CD4-positive, alpha-beta memory T cell (primary cell): ENCODE results near the gene NAP1L4. TPM values are rescaled to one million over a fixed set of nuclear protein-coding genes. Genes with fewer than 3 reads are reported as not detected.

Experiments used
- CTCF ChIA-PET: fragments of 350-600 bp; sonication (Branson Sonifier 250); formaldehyde crosslinking; loops from one replicate; lab custom pipeline; 2021; ENCODE audit warnings: inconsistent platforms; ENCODE audit not compliant: partially characterized antibody; lab: Charles Lee
- POLR2A ChIA-PET: fragments of 350-600 bp; sonication (Branson Sonifier 250); formaldehyde crosslinking; loops from one replicate; lab custom pipeline; 2021; ENCODE audit not compliant: partially characterized antibody; lab: Charles Lee
- DNase-seq, 5 donors: peaks; one replicate each; pipeline versions ENCODE4 v3.0.0 to v3.0.0-alpha.2; 2020 to 2022; ENCODE audit warnings: mixed read lengths in 1 of 5
- H3K27ac ChIP-seq: one replicate; pipeline ENCODE4 v1.7.0; 2013; ENCODE audit warnings: low read depth, low read length
- H3K27me3 ChIP-seq: 2 replicates; pipeline ENCODE4 v1.7.0; 2013; ENCODE audit warnings: mild to moderate bottlenecking, low read length, moderate library complexity; ENCODE audit not compliant: insufficient read depth
- H3K36me3 ChIP-seq: 2 replicates; pipeline ENCODE4 v1.7.0; 2013; ENCODE audit warnings: mild to moderate bottlenecking, low read length, moderate library complexity; ENCODE audit not compliant: insufficient read depth
- H3K4me1 ChIP-seq: 2 replicates; pipeline ENCODE4 v1.7.0; 2013; ENCODE audit warnings: mild to moderate bottlenecking, low read length, moderate library complexity; ENCODE audit not compliant: insufficient read depth
- H3K4me3 ChIP-seq, 2 donors: one replicate each; pipeline ENCODE4 v1.7.0; 2013; ENCODE audit warnings: low read length in 2 of 2, mild to moderate bottlenecking in 1 of 2
- H3K9me3 ChIP-seq, 2 donors: one replicate each; pipeline ENCODE4 v1.7.0; 2013; ENCODE audit warnings: low read length in 2 of 2, control low read depth in 1 of 2; ENCODE audit not compliant: control insufficient read depth in 1 of 2
- H3K27ac Mint-ChIP-seq, 7 donors: one replicate each; pipeline ENCODE4 v1.8.0; 2020 to 2021; ENCODE audit warnings: mixed read lengths in 7 of 7, mild to moderate bottlenecking in 6 of 7, inconsistent platforms in 3 of 7, moderate library complexity in 3 of 7
- H3K27me3 Mint-ChIP-seq, 2 donors: one replicate each; pipeline ENCODE4 v1.8.0; 2020 to 2021; ENCODE audit warnings: mixed read lengths in 2 of 2
- H3K36me3 Mint-ChIP-seq, 2 donors: one replicate each; pipeline ENCODE4 v1.8.0; 2020 to 2021; ENCODE audit warnings: mixed read lengths in 2 of 2, inconsistent platforms in 1 of 2, mild to moderate bottlenecking in 1 of 2
- H3K4me1 Mint-ChIP-seq, 4 donors: one replicate each; pipeline ENCODE4 v1.8.0; 2020 to 2021; ENCODE audit warnings: mixed read lengths in 4 of 4, mild to moderate bottlenecking in 1 of 4
- H3K4me3 Mint-ChIP-seq, 8 donors: one replicate each; pipeline ENCODE4 v1.8.0; 2020 to 2021; ENCODE audit warnings: mixed read lengths in 8 of 8, mild to moderate bottlenecking in 7 of 8, moderate library complexity in 6 of 8, inconsistent platforms in 3 of 8
- H3K9me3 Mint-ChIP-seq, 8 donors: one replicate each; pipeline ENCODE4 v1.8.0; 2020 to 2021; ENCODE audit warnings: mixed read lengths in 8 of 8, mild to moderate bottlenecking in 5 of 8, inconsistent platforms in 3 of 8, moderate library complexity in 1 of 8
- intact Hi-C: fragments of 100-400 bp; cut with micrococcal nuclease; formaldehyde crosslinking; loops from one replicate; pipeline ENCODE4 v1.15.1; 2023
- polyA plus RNA-seq, 2 donors: library from polyadenylated mRNA; unstranded; fragments of 300-500 nt; fragmentation: Illumina TruSeq; gene quantifications; one replicate each; pipeline ENCODE4 v1.2.3, GENCODE V29; 2021
- total RNA-seq, 2 experiments: library from RNA; stranded (reverse); gene quantifications; one replicate each; pipeline ENCODE4 v1.2.3, GENCODE V29; 2021

Gene NAP1L4
- total and polyA plus RNA-seq, 4 experiments from 2014 or later = 153 to 303 (median 230) TPM

- Mint-ChIP-seq H3K9me3 (no peaks in the 10 kb centered on the region), H3K36me3 (peaks cover 73 to 95% of the 10 kb centered on the region in 2 donors), H3K27me3 (no peaks in the 10 kb centered on the region), H3K4me1 (peaks cover 13 to 39% (median 25%) of the 10 kb centered on the region in 4 donors), H3K4me3 (no peak overlapping the region), H3K27ac (peak overlapping the region in 2 of 7 donors; percentile 38 to 75)
- intact Hi-C loops = no loop called here
- H3K4me1 ChIP-seq = peaks cover 19% of the 10 kb centered on the region
- H3K9me3 ChIP-seq = no peaks in the 10 kb centered on the region
- ChIA-PET CTCF (interaction anchor here (1.1 to 5.0 kb wide), 4 partner anchors 14 to 760 kb away, joined by 3 to 19 read pairs (median 4); no protein-coding TSS in a partner anchor), POLR2A (interaction anchor here (1.3 kb wide), 1 partner anchor 17 kb away, joined by 3 read pairs; no protein-coding TSS in a partner anchor)
- H3K36me3 ChIP-seq = peaks cover 98% of the 10 kb centered on the region
- H3K27ac ChIP-seq = no peak overlapping the region
- H3K27me3 ChIP-seq = no peaks in the 10 kb centered on the region
- no peak overlapping the region for H3K4me3 ChIP-seq
- DNase-seq = no peak
Observed at GRCh38 chr11:2954263-2954662, 37.9 kb downstream of the NAP1L4 start.

- no peaks in the 10 kb centered on the region for H3K27me3 ChIP-seq
- Mint-ChIP-seq H3K4me1 (peaks cover 19 to 50% (median 34%) of the 10 kb centered on the region in 4 donors), H3K4me3 (no peak overlapping the region), H3K27me3 (no peaks in the 10 kb centered on the region), H3K9me3 (no peaks in the 10 kb centered on the region), H3K27ac (peak overlapping the region in 2 of 7 donors; percentile 30 to 44), H3K36me3 (peaks cover 66 to 97% of the 10 kb centered on the region in 2 donors)
- CTCF ChIA-PET = interaction anchor here (1.1 to 5.0 kb wide), 3 partner anchors 23 to 139 kb away, joined by 3 to 19 read pairs (median 5); no protein-coding TSS in a partner anchor
- peaks cover 25% of the 10 kb centered on the region for H3K4me1 ChIP-seq
- H3K36me3 ChIP-seq = peaks cover 98% of the 10 kb centered on the region
- H3K4me3 ChIP-seq = no peak overlapping the region
- H3K27ac ChIP-seq = no peak overlapping the region
- intact Hi-C loops = no loop called here
- DNase-seq = no peak
- no peaks in the 10 kb centered on the region for H3K9me3 ChIP-seq
- POLR2A ChIA-PET = interaction anchor here (1.1 to 1.3 kb wide), 3 partner anchors 10 to 16 kb away, joined by 3 to 4 read pairs (median 3); no protein-coding TSS in a partner anchor
Observed at GRCh38 chr11:2952290-2952689, 39.8 kb downstream of the NAP1L4 start.

GRCh38 chr11:2951231-2952110 is 40.7 kb downstream of the NAP1L4 start:
- Histone ChIP-seq H3K27me3 (no peaks in the 10 kb centered on the region), H3K27ac (no peak overlapping the region), H3K36me3 (peaks cover 96% of the 10 kb centered on the region), H3K4me1 (peaks cover 33% of the 10 kb centered on the region), H3K9me3 (no peaks in the 10 kb centered on the region), H3K4me3 (no peak overlapping the region)
- ChIA-PET POLR2A (interaction anchor here (1.1 kb wide), 2 partner anchors 10 to 17 kb away, joined by 3 to 4 read pairs; no protein-coding TSS in a partner anchor), CTCF (interaction anchor here (1.1 kb wide), 1 partner anchor 96 kb away, joined by 3 read pairs; no protein-coding TSS in a partner anchor)
- no peak for DNase-seq
- H3K27me3 Mint-ChIP-seq = no peaks in the 10 kb centered on the region
- H3K27ac Mint-ChIP-seq = peak overlapping the region in 5 of 7 donors; percentile 21 to 83 (median 47)
- no peaks in the 10 kb centered on the region for H3K9me3 Mint-ChIP-seq
- H3K36me3 Mint-ChIP-seq = peaks cover 58 to 99% of the 10 kb centered on the region in 2 donors
- intact Hi-C loops = no loop called here
- peak overlapping the region in 1 of 8 donors; percentile 15 for H3K4me3 Mint-ChIP-seq
- H3K4me1 Mint-ChIP-seq = peaks cover 27 to 58% (median 40%) of the 10 kb centered on the region in 4 donors

- Mint-ChIP-seq H3K9me3 (no peaks in the 10 kb centered on the region), H3K4me3 (no peak overlapping the region), H3K4me1 (peaks cover 33 to 64% (median 46%) of the 10 kb centered on the region in 4 donors), H3K27me3 (no peaks in the 10 kb centered on the region), H3K36me3 (peaks cover 59 to 97% of the 10 kb centered on the region in 2 donors), H3K27ac (peak overlapping the region in 1 of 7 donors; percentile 83)
- POLR2A ChIA-PET = interaction anchor here (0.6 kb wide), 1 partner anchor 15 kb away, joined by 3 read pairs; no protein-coding TSS in a partner anchor
- no peak for DNase-seq
- no peaks in the 10 kb centered on the region for H3K27me3 ChIP-seq
- intact Hi-C loops = no loop called here
- H3K4me3 ChIP-seq = no peak overlapping the region
- peaks cover 94% of the 10 kb centered on the region for H3K36me3 ChIP-seq
- no peak overlapping the region for H3K27ac ChIP-seq
- H3K4me1 ChIP-seq = peaks cover 40% of the 10 kb centered on the region
- CTCF ChIA-PET = no interaction called here
- H3K9me3 ChIP-seq = no peaks in the 10 kb centered on the region
Observed at GRCh38 chr11:2950825-2951224, 41.3 kb downstream of the NAP1L4 start.

- no peak overlapping the region for H3K27ac ChIP-seq
- H3K36me3 ChIP-seq = peaks cover 89% of the 10 kb centered on the region
- Mint-ChIP-seq H3K36me3 (peaks cover 53 to 95% of the 10 kb centered on the region in 2 donors), H3K27ac (peak overlapping the region in 3 of 7 donors; percentile 10 to 88 (median 70)), H3K4me3 (no peak overlapping the region), H3K9me3 (no peaks in the 10 kb centered on the region), H3K27me3 (no peaks in the 10 kb centered on the region), H3K4me1 (peaks cover 40 to 73% (median 54%) of the 10 kb centered on the region in 4 donors)
- POLR2A ChIA-PET = no interaction called here
- CTCF ChIA-PET = no interaction called here
- DNase-seq = no peak
- intact Hi-C loops = loop anchor here (5.0 kb wide), 1 partner anchor 37 kb away; no protein-coding TSS in a partner anchor
- H3K9me3 ChIP-seq = no peaks in the 10 kb centered on the region
- H3K4me1 ChIP-seq = peaks cover 49% of the 10 kb centered on the region
- H3K4me3 ChIP-seq = no peak overlapping the region
- H3K27me3 ChIP-seq = no peaks in the 10 kb centered on the region
Observed at GRCh38 chr11:2949920-2950319, 42.2 kb downstream of the NAP1L4 start.

GRCh38 chr11:2947744-2948143 is 44.4 kb downstream of the NAP1L4 start:
- Histone ChIP-seq H3K4me3 (no peak overlapping the region), H3K36me3 (peaks cover 74% of the 10 kb centered on the region), H3K27ac (no peak overlapping the region), H3K27me3 (no peaks in the 10 kb centered on the region), H3K9me3 (no peaks in the 10 kb centered on the region), H3K4me1 (peaks cover 53% of the 10 kb centered on the region)
- Mint-ChIP-seq H3K9me3 (no peaks in the 10 kb centered on the region), H3K27me3 (no peaks in the 10 kb centered on the region), H3K36me3 (peaks cover 35 to 81% of the 10 kb centered on the region in 2 donors), H3K27ac (peak overlapping the region in 4 of 7 donors; percentile 53 to 74 (median 61)), H3K4me1 (peaks cover 47 to 82% (median 62%) of the 10 kb centered on the region in 4 donors), H3K4me3 (no peak overlapping the region)
- ChIA-PET CTCF (interaction anchor here (0.7 to 2.9 kb wide), 4 partner anchors 16 to 415 kb away, joined by 3 to 10 read pairs (median 3); no protein-coding TSS in a partner anchor), POLR2A (no interaction called here)
- intact Hi-C loops = loop anchor here (5.0 kb wide), 1 partner anchor 40 kb away; no protein-coding TSS in a partner anchor
- no peak for DNase-seq
